ENCODE measurements around the gene PCGF3. TPM values are rescaled to one million over a fixed set of nuclear protein-coding genes. Genes with fewer than 3 reads are reported as not detected.
"Not testable (repeated sequence)": the region's sequence is repeated elsewhere in the genome, so short reads cannot be mapped to it uniquely, and the experiment has no call there.

Gene PCGF3
- total RNA-seq, 2 experiments from 2014 or later: 24.7 to 25.9 TPM

DNA sequence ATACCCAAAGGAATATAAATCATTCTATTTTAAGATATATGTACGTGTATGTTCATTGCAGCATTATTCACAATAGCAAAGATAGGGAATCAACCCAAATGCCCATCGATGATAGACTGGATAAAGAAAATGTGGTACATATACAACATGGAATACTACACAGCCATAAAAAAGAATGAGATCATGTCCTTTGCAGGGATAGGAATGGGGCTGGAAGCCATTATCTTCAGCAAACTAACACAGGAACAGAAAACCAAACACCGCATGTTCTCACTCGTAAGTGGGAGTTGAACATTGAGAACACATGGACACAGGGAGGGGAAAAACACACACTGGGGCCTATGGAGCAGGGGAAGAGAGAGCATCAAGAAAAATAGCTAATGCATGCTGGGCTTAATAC lies 101.3 kb downstream of the PCGF3 start:
- CTCF ChIA-PET; H3K4me1 Mint-ChIP-seq (ENCODE audit: low read depth); H3K36me3 Mint-ChIP-seq (ENCODE audit: low read depth); H3K9me3 Mint-ChIP-seq; DNase-seq; H3K27ac Mint-ChIP-seq; H3K4me3 Mint-ChIP-seq; intact Hi-C loops (cut with micrococcal nuclease): not testable (repeated sequence)
- H3K27me3 Mint-ChIP-seq (ENCODE audit: low read depth): peaks cover 16% of the 10 kb centered on the region

DNA sequence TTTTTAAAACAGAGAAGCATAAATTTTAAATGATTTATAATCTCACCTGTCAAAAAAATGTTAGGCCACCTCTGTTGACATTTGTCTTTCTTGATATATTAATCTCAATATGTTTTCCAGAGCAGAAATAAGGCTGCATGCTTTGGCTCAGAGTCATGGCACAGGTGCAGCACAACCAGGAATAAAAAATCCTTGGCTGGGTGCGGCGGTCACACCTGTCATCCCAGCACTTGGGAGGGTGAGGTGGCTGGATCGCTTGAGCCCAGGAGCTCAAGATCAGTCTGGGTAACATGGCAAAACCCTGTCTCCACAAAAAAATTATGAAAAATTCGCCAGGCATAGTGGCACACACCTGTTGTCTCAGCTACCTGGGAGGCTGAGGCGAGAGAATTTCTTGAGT lies 102.2 kb downstream of the PCGF3 start:
- H3K4me3 Mint-ChIP-seq: no peak overlapping the region
- no peak for DNase-seq
- no peaks in the 10 kb centered on the region for H3K4me1 Mint-ChIP-seq (ENCODE audit: low read depth)
- CTCF ChIA-PET: no interaction called here
- no peak overlapping the region for H3K27ac Mint-ChIP-seq
- H3K9me3 Mint-ChIP-seq: peaks cover 5% of the 10 kb centered on the region
- no peaks in the 10 kb centered on the region for H3K36me3 Mint-ChIP-seq (ENCODE audit: low read depth)
- peaks cover 21% of the 10 kb centered on the region for H3K27me3 Mint-ChIP-seq (ENCODE audit: low read depth)
- intact Hi-C loops (cut with micrococcal nuclease): no loop called here

GRCh38 chr4:808860-809570 lies 103.4 kb downstream of the PCGF3 start:
- Mint-ChIP-seq H3K27me3 (ENCODE audit: low read depth) (peaks cover 31% of the 10 kb centered on the region), H3K9me3 (peaks cover 5% of the 10 kb centered on the region), H3K27ac (no peak overlapping the region), H3K4me1 (ENCODE audit: low read depth) (no peaks in the 10 kb centered on the region), H3K4me3 (no peak overlapping the region), H3K36me3 (ENCODE audit: low read depth) (no peaks in the 10 kb centered on the region)
- DNase-seq: no peak
- CTCF ChIA-PET: no interaction called here
- intact Hi-C loops (cut with micrococcal nuclease): no loop called here

DNA sequence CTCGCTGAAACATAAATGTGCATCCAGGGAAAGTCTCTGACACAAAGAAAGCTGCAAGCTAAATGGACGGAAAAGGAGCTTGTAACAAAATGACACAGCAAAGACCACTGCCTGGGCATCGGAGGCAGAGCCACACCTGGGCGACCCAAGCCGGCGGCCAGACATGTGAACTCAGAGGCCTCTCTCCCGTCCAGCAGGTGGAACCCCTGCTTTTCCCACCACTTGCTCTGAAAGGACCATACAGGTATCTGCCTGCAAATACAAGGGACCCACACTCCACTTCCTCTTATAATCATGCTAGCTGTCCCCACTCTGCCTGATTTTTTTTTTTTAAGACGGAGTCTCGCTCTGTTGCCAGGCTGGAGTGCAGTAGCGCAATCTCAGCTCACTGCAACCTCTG lies 108.3 kb downstream of the PCGF3 start:
- no peak for DNase-seq
- Mint-ChIP-seq H3K9me3 (no peaks in the 10 kb centered on the region), H3K36me3 (ENCODE audit: low read depth) (no peaks in the 10 kb centered on the region), H3K4me3 (no peak overlapping the region), H3K27ac (no peak overlapping the region), H3K4me1 (ENCODE audit: low read depth) (no peaks in the 10 kb centered on the region), H3K27me3 (ENCODE audit: low read depth) (peaks cover 43% of the 10 kb centered on the region)
- intact Hi-C loops (cut with micrococcal nuclease): no loop called here
- CTCF ChIA-PET: no interaction called here

- CTCF ChIA-PET: no interaction called here
- Mint-ChIP-seq H3K4me1 (ENCODE audit: low read depth) (no peaks in the 10 kb centered on the region), H3K27ac (no peak overlapping the region), H3K4me3 (no peak overlapping the region), H3K36me3 (ENCODE audit: low read depth) (no peaks in the 10 kb centered on the region), H3K27me3 (ENCODE audit: low read depth) (peaks cover 43% of the 10 kb centered on the region), H3K9me3 (no peaks in the 10 kb centered on the region)
- no peak for DNase-seq
- intact Hi-C loops (cut with micrococcal nuclease): no loop called here
These were observed 108.7 kb downstream of the PCGF3 start for GRCh38 chr4:814312-814850.

DNA sequence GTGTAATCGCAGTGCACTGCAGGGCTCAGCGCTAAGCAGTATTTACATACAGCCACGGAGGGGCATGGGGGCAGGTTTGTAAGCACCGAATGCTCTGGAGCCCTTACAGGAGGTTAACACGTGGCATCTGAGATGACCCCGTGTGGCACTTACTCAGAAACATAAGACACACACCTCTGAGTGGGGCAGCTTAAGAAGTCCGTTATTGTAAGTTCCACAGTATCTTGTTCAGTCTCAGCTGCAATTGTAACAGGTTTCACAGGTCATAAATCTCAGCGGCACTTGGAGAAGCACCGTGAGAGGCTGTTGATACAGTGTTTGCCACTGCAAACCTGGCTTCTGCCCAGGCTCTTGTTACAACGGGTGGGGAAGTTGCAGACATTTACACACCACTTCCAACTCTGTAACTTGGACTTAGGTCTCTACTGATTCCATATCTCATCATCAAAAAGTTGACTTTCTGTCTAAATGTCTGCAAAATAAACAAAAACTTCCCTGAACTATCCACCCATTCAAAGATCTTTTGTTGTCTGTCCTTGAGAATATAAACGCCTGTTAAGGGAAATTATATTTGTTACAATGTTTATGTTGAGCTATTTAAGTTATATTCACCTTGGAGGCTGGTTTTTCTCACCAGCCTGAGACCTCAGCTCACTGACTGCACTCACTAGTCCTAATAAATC lies 110.0 kb downstream of the PCGF3 start:
- Mint-ChIP-seq H3K27me3 (ENCODE audit: low read depth) (peaks cover 43% of the 10 kb centered on the region), H3K27ac (no peak overlapping the region), H3K4me1 (ENCODE audit: low read depth) (no peaks in the 10 kb centered on the region), H3K9me3 (no peaks in the 10 kb centered on the region), H3K36me3 (ENCODE audit: low read depth) (no peaks in the 10 kb centered on the region), H3K4me3 (no peak overlapping the region)
- DNase-seq: no peak
- CTCF ChIA-PET: interaction anchor here (0.6 kb wide), 1 partner anchor 13 kb away, joined by 3 read pairs; no protein-coding TSS in a partner anchor
- intact Hi-C loops (cut with micrococcal nuclease): no loop called here

DNA sequence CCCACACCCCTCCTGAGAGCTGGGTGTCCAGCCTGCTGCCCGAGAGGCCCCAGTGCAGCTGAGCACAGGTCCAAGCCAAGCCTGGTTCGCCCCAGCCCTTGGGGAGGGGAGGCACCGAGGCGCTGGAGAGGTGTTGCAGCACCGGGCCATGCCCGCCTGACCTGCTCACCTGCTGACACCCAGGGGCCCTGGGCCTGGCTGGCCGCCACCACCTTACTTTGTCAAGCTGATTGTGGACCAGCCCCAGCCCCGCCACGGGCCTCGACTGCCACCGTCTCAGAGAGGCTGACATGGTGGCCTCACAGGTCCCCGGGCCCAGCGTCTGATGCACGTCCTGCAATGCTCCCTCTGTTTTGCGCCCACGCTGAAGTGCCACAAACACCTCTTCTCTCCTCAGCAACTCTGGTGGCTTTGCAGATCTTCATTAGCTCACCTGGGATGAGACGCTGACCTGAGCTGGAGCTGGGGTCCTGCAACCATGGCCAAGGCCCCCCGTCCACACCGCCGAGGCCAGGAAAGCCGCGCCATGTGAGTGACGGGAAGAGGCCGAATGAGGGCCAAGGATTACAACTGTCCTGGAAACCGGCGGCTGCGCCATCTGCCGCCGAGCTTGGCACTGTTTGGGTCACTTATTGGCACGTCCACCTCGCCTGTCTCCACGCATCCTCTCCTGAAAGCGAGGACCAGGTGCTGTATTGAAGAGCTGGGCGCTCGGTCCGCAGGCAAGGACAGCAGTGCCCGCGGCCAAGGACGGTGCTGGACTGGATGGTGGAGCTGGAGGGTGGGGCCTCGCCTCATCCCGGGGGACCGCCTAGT lies 112.7 kb downstream of the PCGF3 start:
- DNase-seq: no peak
- Mint-ChIP-seq H3K27ac (no peak overlapping the region), H3K9me3 (no peaks in the 10 kb centered on the region), H3K27me3 (ENCODE audit: low read depth) (peaks cover 47% of the 10 kb centered on the region), H3K4me1 (ENCODE audit: low read depth) (no peaks in the 10 kb centered on the region), H3K4me3 (no peak overlapping the region), H3K36me3 (ENCODE audit: low read depth) (no peaks in the 10 kb centered on the region)
- CTCF ChIA-PET: no interaction called here
- intact Hi-C loops (cut with micrococcal nuclease): no loop called here

DNA sequence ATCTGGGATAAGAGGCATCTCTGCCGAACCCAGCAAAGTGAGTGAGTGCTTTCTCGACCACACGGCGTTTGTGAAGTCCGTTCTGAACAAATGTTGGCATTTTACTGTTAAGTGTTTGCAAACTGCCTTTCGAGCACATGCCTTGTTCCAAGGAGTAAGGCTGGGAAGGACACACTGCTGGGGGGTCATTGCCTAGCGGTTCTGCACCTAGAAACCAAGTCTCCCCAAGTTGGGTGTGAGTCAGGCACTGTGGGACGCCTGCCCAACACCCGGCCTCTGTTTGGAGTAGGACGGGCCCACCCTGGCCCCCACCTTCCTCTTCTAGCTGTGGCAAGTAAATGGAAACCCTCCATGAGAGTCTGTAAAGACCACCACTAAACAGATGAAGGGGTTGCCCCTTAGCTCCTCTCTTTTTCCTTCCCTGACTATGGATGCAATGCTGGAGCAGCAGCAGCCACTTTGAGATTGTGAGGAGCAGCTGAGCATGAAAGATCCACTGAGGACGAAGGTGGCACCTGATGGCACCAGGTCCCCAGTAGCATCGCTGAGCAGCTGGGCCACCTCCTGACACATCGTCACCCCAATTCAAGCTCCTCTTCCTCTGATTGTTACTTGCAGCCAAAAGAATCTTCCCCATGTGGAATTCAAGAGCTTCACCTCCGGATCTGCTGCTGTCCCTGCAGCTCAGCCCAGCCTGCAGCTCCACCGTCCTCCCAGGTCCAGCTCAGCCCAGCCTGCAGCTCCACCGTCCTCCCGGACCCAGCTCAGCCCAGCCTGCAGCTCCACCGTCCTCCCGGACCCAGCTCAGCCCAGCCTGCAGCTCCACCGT lies 114.0 kb downstream of the PCGF3 start:
- CTCF ChIA-PET: no interaction called here
- Mint-ChIP-seq H3K27ac (no peak overlapping the region), H3K4me3 (no peak overlapping the region), H3K27me3 (ENCODE audit: low read depth) (peaks cover 44% of the 10 kb centered on the region), H3K4me1 (ENCODE audit: low read depth) (no peaks in the 10 kb centered on the region), H3K9me3 (no peaks in the 10 kb centered on the region), H3K36me3 (ENCODE audit: low read depth) (no peaks in the 10 kb centered on the region)
- DNase-seq: no peak
- intact Hi-C loops (cut with micrococcal nuclease): no loop called here

Other genes starting within 250 kb of the PCGF3 start
- gene ZNF721, start 206.7 kb upstream of the PCGF3 start, total RNA-seq: 10 to 100 TPM; 34.0 to 36.3 TPM
- 10 to 100 TPM; 41.7 to 43.6 TPM for gene PIGG, start 206.6 kb upstream of the PCGF3 start, total RNA-seq
- not detected for gene TMEM271, start 129.5 kb upstream of the PCGF3 start, total RNA-seq
- gene PDE6B, start 80.3 kb upstream of the PCGF3 start, total RNA-seq: 10 to 100 TPM; 17.4 to 18.1 TPM
- gene ATP5ME, start 31.6 kb upstream of the PCGF3 start, total RNA-seq: 100 to 1,000 TPM; 254 to 257 TPM
- 10 to 100 TPM; 12.0 to 12.9 TPM for gene MYL5, start 31.3 kb upstream of the PCGF3 start, total RNA-seq
- gene SLC49A3, start 16.7 kb upstream of the PCGF3 start, total RNA-seq: not detected
- gene CPLX1, start 120.3 kb downstream of the PCGF3 start, total RNA-seq: under 1 TPM; 0.37 to 0.48 TPM
- 10 to 100 TPM; 87.6 to 96.8 TPM for gene GAK, start 226.5 kb downstream of the PCGF3 start, total RNA-seq
- 10 to 100 TPM; 13.9 to 15.8 TPM for gene TMEM175, start 226.6 kb downstream of the PCGF3 start, total RNA-seq

Data from activated naive CD4-positive, alpha-beta T cell treated with anti-CD3 and anti-CD28 coated beads for 36 hours (primary cell).